Thoracic aorta (tissue), 2 donors: Measurements from ENCODE around the gene ZDHHC16. TPM values are rescaled to one million over a fixed set of nuclear protein-coding genes. Genes with fewer than 3 reads are reported as not detected.
A peak's percentile ranks its signal among the peaks of the same experiment; 100 is the strongest.
"Not testable (repeated sequence)": the region's sequence is repeated elsewhere in the genome, so short reads cannot be mapped to it uniquely, and the experiment has no call there.

Experiments used
- ATAC-seq: fragments of 150-250 bp; one replicate; pipeline ENCODE4 v1.8.0; 2017; ENCODE audit warnings: low read depth; ENCODE audit not compliant: insufficient number of reproducible peaks, low FRiP score
- DNase-seq: peaks from one replicate; pipeline ENCODE4 v3.0.0-alpha.2; 2020; ENCODE audit warnings: low spot score
- H3K27ac ChIP-seq, 2 donors: fragments of 200-600 bp; sonication (generic); 1 replicate in 1 of 2; 2 replicates in 1 of 2; pipeline ENCODE4 v1.5.1; 2016; ENCODE audit warnings: mild to moderate bottlenecking in 2 of 2, moderate library complexity in 2 of 2
- H3K27me3 ChIP-seq: fragments of 200-600 bp; sonication (generic); replicated peaks from 2 replicates; pipeline ENCODE4 v1.6.0; 2016; ENCODE audit warnings: mild to moderate bottlenecking; ENCODE audit not compliant: insufficient read depth
- H3K36me3 ChIP-seq: fragments of 200-600 bp; sonication (generic); one replicate; pipeline ENCODE4 v1.5.1; 2016
- H3K4me1 ChIP-seq, 2 donors: fragments of 200-600 bp; sonication (generic); 1 replicate in 1 of 2; 2 replicates in 1 of 2; pipeline versions ENCODE4 v1.5.1 to v1.6.0; 2016; ENCODE audit warnings: low read depth in 2 of 2, mild to moderate bottlenecking in 1 of 2; ENCODE audit not compliant: control insufficient read depth in 1 of 2
- H3K4me3 ChIP-seq: fragments of 200-600 bp; sonication (generic); 2 replicates; pipeline ENCODE4 v1.5.1; 2016; ENCODE audit warnings: mild to moderate bottlenecking
- H3K9me3 ChIP-seq: fragments of 200-600 bp; sonication (generic); 2 replicates; pipeline ENCODE4 v1.5.1; 2016
- total RNA-seq, 2 donors: library from RNA; depleted of rRNA; stranded (reverse); fragments of >200 nt; gene quantifications; one replicate each; pipeline versions ENCODE4 v1.1.0 to v1.2.3, GENCODE V29; 2016
- TF ChIP-seq, protein P1 (sequence below): fragments of 200-600 bp; sonication (generic); IDR thresholded peaks from one replicate; pipeline ENCODE4 v1.5.1; 2019; ENCODE audit warnings: antibody characterized with exemption

ZDHHC16 gene
- total RNA-seq, 2 donors from 2014 or later = 23.4 to 31.7 TPM

DNA sequence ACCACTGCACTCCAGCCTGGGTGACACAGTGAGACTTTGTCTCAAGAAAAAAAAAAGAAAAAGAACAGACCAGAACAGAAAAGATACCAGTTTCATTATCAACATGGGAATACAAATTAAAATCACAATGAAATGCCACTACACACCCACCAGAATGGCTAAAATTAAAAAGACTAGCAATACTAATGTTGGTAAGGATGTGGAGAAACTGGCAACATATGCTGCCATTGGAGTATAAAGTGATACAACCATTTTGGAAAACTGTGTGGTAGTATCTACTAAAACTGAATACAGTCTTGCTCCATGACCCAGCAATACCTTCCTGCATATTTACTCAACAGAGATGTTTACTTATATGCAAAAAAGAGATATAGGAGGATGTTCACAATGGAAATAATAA, 41.9 kb upstream of the ZDHHC16 start:
- no peaks in the 10 kb centered on the region for H3K9me3 ChIP-seq
- H3K36me3 ChIP-seq = no peaks in the 10 kb centered on the region
- DNase-seq (no peak), ATAC-seq (no peak)
- no peak overlapping the region for H3K4me3 ChIP-seq
- no peak overlapping the region for H3K27ac ChIP-seq
- TF ChIP-seq, protein P1, sequence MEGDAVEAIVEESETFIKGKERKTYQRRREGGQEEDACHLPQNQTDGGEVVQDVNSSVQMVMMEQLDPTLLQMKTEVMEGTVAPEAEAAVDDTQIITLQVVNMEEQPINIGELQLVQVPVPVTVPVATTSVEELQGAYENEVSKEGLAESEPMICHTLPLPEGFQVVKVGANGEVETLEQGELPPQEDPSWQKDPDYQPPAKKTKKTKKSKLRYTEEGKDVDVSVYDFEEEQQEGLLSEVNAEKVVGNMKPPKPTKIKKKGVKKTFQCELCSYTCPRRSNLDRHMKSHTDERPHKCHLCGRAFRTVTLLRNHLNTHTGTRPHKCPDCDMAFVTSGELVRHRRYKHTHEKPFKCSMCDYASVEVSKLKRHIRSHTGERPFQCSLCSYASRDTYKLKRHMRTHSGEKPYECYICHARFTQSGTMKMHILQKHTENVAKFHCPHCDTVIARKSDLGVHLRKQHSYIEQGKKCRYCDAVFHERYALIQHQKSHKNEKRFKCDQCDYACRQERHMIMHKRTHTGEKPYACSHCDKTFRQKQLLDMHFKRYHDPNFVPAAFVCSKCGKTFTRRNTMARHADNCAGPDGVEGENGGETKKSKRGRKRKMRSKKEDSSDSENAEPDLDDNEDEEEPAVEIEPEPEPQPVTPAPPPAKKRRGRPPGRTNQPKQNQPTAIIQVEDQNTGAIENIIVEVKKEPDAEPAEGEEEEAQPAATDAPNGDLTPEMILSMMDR = no peak
- no peaks in the 10 kb centered on the region for H3K27me3 ChIP-seq
- peaks cover 11 to 15% of the 10 kb centered on the region in 2 donors for H3K4me1 ChIP-seq

DNA sequence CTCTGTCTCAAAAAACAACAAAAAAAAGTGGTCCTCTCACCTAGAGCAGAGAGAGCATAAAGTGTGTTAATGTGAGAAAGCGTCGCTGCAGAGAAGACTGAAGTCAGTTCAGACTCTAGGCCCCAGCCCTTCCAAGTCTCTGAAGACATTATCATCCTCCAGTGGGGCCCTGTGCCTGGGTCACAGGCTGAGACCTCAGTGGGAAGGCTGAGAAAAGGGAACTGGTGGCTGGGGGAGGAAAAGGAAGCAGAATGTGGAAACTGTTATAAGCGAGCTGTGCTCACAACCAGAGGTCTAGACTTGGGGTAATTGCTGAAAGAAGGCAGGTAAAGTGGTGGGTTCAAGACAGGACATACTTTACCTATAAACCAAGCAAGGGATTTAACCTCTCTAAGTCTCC, 39.9 kb upstream of the ZDHHC16 start:
- H3K36me3 ChIP-seq = no peaks in the 10 kb centered on the region
- peaks cover 4 to 5% of the 10 kb centered on the region in 2 donors for H3K4me1 ChIP-seq
- TF ChIP-seq, protein P1 = no peak
- no peak overlapping the region for H3K27ac ChIP-seq
- DNase-seq = no peak
- H3K27me3 ChIP-seq = no peaks in the 10 kb centered on the region
- H3K4me3 ChIP-seq = no peak overlapping the region
- no peak for ATAC-seq
- H3K9me3 ChIP-seq = no peaks in the 10 kb centered on the region

DNA sequence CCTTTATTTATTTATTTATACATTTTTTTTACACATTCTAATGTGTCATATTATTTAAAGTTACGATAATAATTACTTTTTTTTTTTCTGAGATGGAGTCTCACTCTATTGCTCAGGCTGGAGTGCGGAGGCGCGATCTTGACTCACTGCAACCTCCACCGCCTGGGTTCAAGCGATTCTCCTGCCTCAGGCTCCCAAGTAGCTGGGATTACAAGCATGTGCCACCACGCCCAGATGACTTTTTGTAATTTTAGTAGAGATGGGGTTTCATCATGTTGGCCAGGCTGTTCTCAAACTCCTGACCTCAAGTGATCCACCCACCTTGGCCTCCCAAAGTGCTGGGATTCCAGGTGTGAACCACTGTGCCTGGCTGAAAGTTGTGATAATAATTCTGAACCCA, 39.5 kb upstream of the ZDHHC16 start:
- not testable (repeated sequence) for H3K4me1 ChIP-seq, H3K27ac ChIP-seq, H3K4me3 ChIP-seq, H3K36me3 ChIP-seq, H3K27me3 ChIP-seq, DNase-seq, H3K9me3 ChIP-seq, ATAC-seq

DNA sequence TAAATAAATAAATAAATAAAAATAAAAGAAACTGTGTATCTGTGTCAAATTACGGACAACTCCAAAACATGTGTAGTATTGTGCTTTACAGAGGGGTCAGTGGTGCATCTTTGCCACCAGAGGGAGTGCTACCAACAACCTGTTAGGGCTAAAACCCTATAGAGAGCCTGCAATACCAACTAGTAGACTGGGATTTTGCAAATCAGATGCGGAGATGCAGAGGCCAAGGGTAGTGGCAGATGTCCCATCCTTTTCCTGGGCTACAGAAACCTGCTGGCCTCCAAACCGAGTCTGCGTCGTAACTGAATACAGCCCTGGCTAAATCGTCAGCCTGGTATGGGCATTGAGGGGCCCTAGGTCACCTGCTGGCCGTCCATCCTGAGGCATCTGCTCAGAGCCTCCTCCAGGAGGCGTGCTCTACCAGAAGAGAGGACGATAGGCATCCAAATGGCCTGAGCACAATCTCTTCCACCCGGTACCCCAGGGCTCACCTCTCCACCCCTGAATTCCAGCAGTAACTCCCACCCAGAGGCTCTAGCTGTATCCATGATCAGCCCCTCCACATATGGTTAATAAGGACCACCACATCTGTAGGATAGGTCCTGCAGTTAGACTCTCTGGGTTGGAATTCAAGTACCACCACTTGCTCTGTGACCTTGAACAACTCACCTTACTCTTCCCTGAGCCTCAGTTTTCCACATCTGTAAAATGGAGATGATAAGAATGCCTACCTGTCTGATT, 38.6 kb upstream of the ZDHHC16 start:
- TF ChIP-seq, protein P1 = peak; percentile 82
- no peak for DNase-seq
- no peaks in the 10 kb centered on the region for H3K9me3 ChIP-seq
- peak overlapping the region; percentile 33 for H3K4me3 ChIP-seq
- ATAC-seq = peak; percentile 87
- H3K27ac ChIP-seq = no peak overlapping the region
- H3K36me3 ChIP-seq = no peaks in the 10 kb centered on the region
- H3K27me3 ChIP-seq = no peaks in the 10 kb centered on the region
- peaks cover 4 to 5% of the 10 kb centered on the region in 2 donors for H3K4me1 ChIP-seq

DNA sequence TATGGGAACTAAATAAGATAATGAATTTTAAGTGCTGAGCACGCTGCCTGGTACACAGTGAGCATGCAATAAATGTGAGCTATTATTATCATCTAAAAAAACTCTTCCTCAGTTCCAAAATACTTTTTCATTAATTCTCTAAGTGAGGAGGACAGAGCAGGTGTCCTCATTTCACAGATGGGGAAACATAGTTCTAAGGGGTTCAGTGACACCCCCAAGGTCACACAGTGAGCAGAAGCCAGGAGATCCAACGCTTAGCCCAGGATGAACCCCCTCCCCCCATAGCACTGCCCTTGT, 38.1 kb upstream of the ZDHHC16 start:
- Histone ChIP-seq H3K4me1 (peaks cover 4 to 5% of the 10 kb centered on the region in 2 donors), H3K27me3 (no peaks in the 10 kb centered on the region), H3K36me3 (no peaks in the 10 kb centered on the region), H3K4me3 (no peak overlapping the region), H3K27ac (no peak overlapping the region), H3K9me3 (no peaks in the 10 kb centered on the region)
- DNase-seq (no peak), ATAC-seq (no peak)
- TF ChIP-seq, protein P1 = no peak

DNA sequence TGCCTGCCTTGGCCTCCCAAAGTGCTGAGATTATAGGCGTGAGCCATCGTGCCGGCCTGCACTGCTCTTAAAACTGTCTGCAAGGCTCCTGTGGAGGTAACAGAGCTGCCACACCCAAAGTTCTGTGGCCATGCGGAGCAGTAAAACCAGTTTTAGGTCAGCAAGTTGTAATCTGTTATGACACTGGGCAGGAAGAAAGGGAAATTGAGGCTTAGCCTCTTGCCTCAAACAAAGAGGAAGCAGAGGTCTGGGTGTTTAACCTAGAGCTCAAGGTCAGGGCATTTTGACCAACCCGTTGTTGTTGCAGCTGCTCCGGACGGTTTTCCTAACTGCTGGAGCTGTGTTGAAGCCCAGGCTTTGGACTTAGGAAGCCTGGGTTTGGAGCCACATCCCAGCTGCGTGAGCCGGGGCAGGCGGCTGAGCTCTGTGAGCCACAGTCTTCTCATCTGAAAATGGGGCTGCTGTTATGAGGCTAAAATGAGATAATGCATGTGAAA, 37.4 kb upstream of the ZDHHC16 start:
- H3K36me3 ChIP-seq = no peaks in the 10 kb centered on the region
- TF ChIP-seq, protein P1 = no peak
- peaks cover 4 to 5% of the 10 kb centered on the region in 2 donors for H3K4me1 ChIP-seq
- no peaks in the 10 kb centered on the region for H3K9me3 ChIP-seq
- no peaks in the 10 kb centered on the region for H3K27me3 ChIP-seq
- no peak overlapping the region for H3K27ac ChIP-seq
- no peak for DNase-seq
- no peak for ATAC-seq
- no peak overlapping the region for H3K4me3 ChIP-seq
